ENCODE measurements around the gene AGBL3.
"Not testable (repeated sequence)": the region's sequence is repeated elsewhere in the genome, so short reads cannot be mapped to it uniquely, and the experiment has no call there.

Gene AGBL3

GRCh38 chr7:135170274-135170997, 184.1 kb downstream of the AGBL3 start, which contains the start of gene CYREN:
Gene CYREN (minus strand): TSS chr7:135170707. CDS start chr7:135168922, 1,785 bp downstream.
- peak; percentile 50 for DNase-seq

- DNase-seq, result not testable (repeated sequence)
These were observed 184.7 kb downstream of the AGBL3 start for GRCh38 chr7:135170998-135171481.

- not testable (repeated sequence) for DNase-seq
These were observed 185.4 kb downstream of the AGBL3 start for GRCh38 chr7:135171581-135172291.

- not testable (repeated sequence) for DNase-seq
These were observed 187.6 kb downstream of the AGBL3 start for GRCh38 chr7:135173916-135174315.

GRCh38 chr7:135174941-135175340, 188.6 kb downstream of the AGBL3 start:
- DNase-seq, result no peak

DNA sequence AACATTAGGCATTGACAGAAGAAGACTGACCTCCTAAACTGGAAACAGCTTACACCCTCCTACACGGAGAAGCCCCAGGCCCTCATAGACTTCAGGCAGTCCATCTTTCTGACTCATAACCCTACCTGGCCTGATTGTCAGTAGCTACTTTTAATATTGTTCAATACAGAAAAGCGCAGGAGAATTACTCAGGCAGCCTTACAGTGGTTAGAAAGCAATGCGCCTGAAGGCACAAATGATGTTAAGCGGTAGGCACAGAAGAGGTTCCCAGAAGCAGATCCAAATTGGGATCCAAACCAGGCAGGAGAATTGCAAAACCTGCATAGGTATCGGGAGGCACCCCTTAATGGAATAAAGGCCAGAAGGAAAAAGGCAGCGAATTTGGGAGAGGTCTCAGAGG, 189.6 kb downstream of the AGBL3 start:
- DNase-seq, result no peak

DNA sequence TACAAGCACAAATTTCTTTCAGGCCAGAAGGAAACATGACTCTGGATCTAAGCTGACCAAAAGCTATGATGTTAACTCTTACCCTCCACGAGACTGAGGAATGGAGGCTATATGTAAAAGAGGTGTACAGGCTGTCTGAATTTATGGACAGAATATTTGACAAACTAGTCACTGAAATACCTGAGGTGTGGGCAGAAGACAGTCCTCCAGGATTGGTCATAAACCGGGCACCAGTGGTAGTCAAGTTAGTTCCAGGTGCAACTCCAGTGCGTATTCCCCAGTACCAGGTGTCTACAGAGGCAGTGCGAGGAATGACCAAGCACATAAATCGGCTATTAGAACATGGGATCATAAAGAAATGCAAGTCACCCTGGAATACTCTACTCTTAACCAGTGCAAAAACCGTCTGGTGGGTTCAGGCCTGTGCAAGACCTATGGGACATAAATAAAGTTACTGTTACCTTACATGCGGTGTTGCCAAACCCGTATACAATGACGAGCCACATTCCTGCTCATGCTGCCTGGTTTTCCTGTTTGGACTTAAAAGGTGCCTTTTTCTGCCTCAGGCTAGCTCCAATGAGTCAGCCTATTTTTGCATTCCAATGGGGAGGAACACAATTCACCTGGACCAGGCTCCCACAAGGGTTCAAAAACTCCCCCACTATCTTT, 190.9 kb downstream of the AGBL3 start:
- no peak for DNase-seq

- no peak for DNase-seq
These were observed 192.1 kb downstream of the AGBL3 start for GRCh38 chr7:135178364-135178763.

GRCh38 chr7:135179321-135179925, 193.1 kb downstream of the AGBL3 start:
- DNase-seq, result no peak

- DNase-seq, result no peak
These were observed 193.8 kb downstream of the AGBL3 start for GRCh38 chr7:135180122-135180521.

DNA sequence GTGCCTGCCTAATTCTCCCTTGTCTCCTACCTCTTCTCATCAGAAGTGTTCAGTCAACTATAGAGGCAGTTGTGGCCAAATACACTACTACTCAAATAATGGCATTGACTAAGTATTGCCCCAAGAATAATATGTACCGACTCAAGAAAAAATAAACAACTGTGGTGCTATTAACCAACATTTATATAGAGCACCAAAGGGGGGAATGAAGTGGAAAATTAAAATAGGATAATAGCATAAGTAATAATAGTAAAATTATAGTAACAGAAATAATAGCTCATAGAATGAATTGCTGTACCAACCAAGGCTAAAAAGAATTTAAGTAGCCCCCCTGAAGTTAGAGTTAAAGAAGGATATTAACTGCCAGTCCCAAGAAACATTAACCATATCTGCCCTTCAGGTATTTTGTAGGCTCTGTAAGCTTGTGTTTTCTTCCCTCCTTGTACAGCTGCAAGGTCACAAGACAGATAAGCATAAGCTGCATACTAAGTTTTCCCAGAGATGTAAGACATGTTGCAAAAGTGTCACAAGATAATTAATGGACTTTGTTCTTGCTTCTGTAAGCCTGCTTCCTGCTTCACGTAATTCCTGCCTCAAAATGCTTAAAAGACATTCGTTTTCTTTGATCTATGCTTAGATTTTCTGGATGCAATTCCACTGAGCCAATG, 195.1 kb downstream of the AGBL3 start:
- no peak for DNase-seq

- DNase-seq, result no peak
These were observed 195.8 kb downstream of the AGBL3 start for GRCh38 chr7:135181929-135182678.

- no peak for DNase-seq
These were observed 197.2 kb downstream of the AGBL3 start for GRCh38 chr7:135183478-135183877.

DNA sequence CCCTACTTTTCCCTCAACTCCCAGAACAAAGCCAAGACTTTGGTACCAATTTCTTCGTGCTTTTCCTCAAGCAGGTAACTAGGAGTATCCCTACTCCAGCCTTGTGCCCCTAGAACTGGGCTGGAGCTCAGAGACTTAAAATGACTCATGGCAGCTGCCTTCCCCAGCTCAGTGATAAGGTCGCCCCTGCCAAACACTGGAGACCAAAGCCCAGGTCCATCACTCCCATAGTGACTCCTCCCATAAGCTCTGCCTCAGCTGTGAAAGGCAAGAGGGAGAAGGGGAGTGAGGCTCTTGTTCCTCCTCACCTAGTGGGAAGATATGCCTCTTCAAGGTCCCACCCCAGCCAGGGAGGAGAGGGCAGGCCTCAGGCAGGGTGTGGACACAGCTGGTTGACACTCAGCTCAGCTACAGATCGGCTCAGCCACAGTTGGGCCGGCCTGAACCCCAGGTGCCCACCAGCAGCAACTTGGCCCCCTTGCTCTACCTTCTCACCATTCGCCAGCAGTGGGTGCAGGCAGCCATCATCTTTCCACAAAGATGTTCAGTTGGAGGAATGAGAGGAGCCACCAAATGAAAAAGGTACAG, 198.0 kb downstream of the AGBL3 start:
- DNase-seq, result no peak
